ENCODE results near the gene GLYATL1. TPM values are rescaled to one million over a fixed set of nuclear protein-coding genes. Genes with fewer than 3 reads are reported as not detected.

Gene GLYATL1
- total and polyA plus RNA-seq, 10 of the 15 experiments (the other 5 are each of a cell fraction or from before 2014, with no cell fraction given), result not detected

DNA sequence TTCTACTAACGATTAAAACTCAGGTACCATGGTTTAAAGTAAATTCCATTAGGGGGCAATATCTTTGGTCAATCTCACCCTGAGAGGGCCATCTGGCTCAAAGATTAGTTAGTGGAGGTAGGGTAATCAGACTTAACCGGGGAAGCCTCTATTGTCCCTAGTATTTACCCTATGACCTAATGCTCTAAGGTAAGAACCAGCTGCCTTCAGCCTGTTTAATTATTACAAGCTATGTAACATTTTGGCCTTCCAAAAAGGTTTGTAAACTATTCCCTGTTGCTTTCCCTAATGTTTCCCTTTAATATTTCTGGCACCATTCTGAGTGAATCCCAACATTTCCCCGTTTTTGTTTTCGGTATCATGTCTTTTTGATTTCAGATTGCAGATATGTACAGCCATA, 15.1 kb upstream of the GLYATL1 start:
- WGBS (ENCODE audit: insufficient coverage, insufficient replicate concordance, low lambda C conversion rate, missing lambda C conversion rate), result 66% methylated on average over 4 of the region's 4 CpGs
- ATAC-seq, result no peak
- H3K27ac ChIP-seq (ENCODE audit: control insufficient read depth, insufficient read depth), result no peak overlapping the region
- H3K4me3 ChIP-seq, result no peak overlapping the region
- TF ChIP-seq BHLHE40 (IDR thresholded peaks at IDR 0.05; ENCODE audit: borderline replicate concordance in 1 of 2, low read depth in 2 of 2, low read length in 1 of 2) (no peak), PRDM15 (CRISPR knock-in tag; IDR thresholded peaks at IDR 0.05) (no peak), KAT2A (conservative IDR thresholded peaks at IDR 0.05; ENCODE audit: control insufficient read depth, low read depth, low read length) (no peak)
- ChIA-PET POLR2A (no interaction called here), SMC1A (ENCODE audit: uncharacterized antibody, unreplicated experiment) (interaction anchor here (0.6 kb wide), 1 partner anchor 291 kb away, joined by 3 read pairs; no protein-coding TSS in a partner anchor), CTCF (interaction anchor here (0.9 to 1.5 kb wide), 2 partner anchors 14 to 135 kb away, joined by 3 read pairs; no protein-coding TSS in a partner anchor), RAD21 (ENCODE audit: unreplicated experiment) (no interaction called here)
- H2AFZ ChIP-seq (ENCODE audit: control insufficient read depth, low read depth, low read length), result no peak overlapping the region
- peaks cover 1 to 6% of the 10 kb centered on the region in 2 experiments; a peak in 2 of 4 replicates for H3K27me3 ChIP-seq (replicated peaks in 1 of 2; ENCODE audit: control insufficient read depth in 2 of 2, insufficient read depth in 2 of 2, low read length in 1 of 2)
- no peak overlapping the region for H3K9ac ChIP-seq (ENCODE audit: control insufficient read depth, insufficient read depth, low read length)
- DNase-seq (ENCODE audit: low read depth, low spot score), result no peak
- H4K20me1 ChIP-seq (ENCODE audit: control insufficient read depth, insufficient read depth), result no peaks in the 10 kb centered on the region
- no peak for FAIRE-seq
- in situ Hi-C loops (cut with MboI), result no loop called here
- intact Hi-C loops (cut with micrococcal nuclease; ENCODE audit: unreplicated experiment), result no loop called here
- no peak overlapping the region for H3K4me2 ChIP-seq (ENCODE audit: control insufficient read depth, insufficient read depth)
- no peaks in the 10 kb centered on the region for H3K79me2 ChIP-seq (ENCODE audit: control insufficient read depth, insufficient read depth, low read length)
- BruUV-seq (replicated peaks), result no TSS peak
- H3K36me3 ChIP-seq (ENCODE audit: control insufficient read depth in 2 of 2, insufficient read depth in 2 of 2, low read length in 1 of 2), result no peaks in the 10 kb centered on the region
- H3K4me1 ChIP-seq (ENCODE audit: control insufficient read depth, insufficient read depth, low read length), result no peaks in the 10 kb centered on the region
- no peaks in the 10 kb centered on the region for H3K9me3 ChIP-seq (replicated peaks; ENCODE audit: control insufficient read depth, insufficient read depth, low read length)
